ENCODE data around the gene MAP3K14.

GRCh38 chr17:45339646-45340605 is 23.1 kb upstream of the MAP3K14 start:
- TF ChIP-seq, protein P1, sequence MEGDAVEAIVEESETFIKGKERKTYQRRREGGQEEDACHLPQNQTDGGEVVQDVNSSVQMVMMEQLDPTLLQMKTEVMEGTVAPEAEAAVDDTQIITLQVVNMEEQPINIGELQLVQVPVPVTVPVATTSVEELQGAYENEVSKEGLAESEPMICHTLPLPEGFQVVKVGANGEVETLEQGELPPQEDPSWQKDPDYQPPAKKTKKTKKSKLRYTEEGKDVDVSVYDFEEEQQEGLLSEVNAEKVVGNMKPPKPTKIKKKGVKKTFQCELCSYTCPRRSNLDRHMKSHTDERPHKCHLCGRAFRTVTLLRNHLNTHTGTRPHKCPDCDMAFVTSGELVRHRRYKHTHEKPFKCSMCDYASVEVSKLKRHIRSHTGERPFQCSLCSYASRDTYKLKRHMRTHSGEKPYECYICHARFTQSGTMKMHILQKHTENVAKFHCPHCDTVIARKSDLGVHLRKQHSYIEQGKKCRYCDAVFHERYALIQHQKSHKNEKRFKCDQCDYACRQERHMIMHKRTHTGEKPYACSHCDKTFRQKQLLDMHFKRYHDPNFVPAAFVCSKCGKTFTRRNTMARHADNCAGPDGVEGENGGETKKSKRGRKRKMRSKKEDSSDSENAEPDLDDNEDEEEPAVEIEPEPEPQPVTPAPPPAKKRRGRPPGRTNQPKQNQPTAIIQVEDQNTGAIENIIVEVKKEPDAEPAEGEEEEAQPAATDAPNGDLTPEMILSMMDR (IDR thresholded peaks at IDR 0.05) = no peak
- no peak for TF ChIP-seq POLR2A (IDR thresholded peaks at IDR 0.05)

Measured in prostate gland (tissue), 2 donors.